Stomach (tissue), 4 donors: ENCODE measurements around the gene KIR3DL1.
"Not testable (repeated sequence)": the region's sequence is repeated elsewhere in the genome, so short reads cannot be mapped to it uniquely, and the experiment has no call there.

Source experiments
- EP300 ChIP-seq: sonication (generic); formaldehyde crosslinking; IDR thresholded peaks from one replicate; pipeline ENCODE4 v1.6.1; 2017; ENCODE audit warnings: antibody characterized with exemption
- POLR2AphosphoS5 ChIP-seq, 3 donors: sonication (generic); formaldehyde crosslinking; IDR thresholded peaks; one replicate each; pipeline ENCODE4 v1.6.1; 2016; ENCODE audit warnings: antibody characterized with exemption in 3 of 3

DNA sequence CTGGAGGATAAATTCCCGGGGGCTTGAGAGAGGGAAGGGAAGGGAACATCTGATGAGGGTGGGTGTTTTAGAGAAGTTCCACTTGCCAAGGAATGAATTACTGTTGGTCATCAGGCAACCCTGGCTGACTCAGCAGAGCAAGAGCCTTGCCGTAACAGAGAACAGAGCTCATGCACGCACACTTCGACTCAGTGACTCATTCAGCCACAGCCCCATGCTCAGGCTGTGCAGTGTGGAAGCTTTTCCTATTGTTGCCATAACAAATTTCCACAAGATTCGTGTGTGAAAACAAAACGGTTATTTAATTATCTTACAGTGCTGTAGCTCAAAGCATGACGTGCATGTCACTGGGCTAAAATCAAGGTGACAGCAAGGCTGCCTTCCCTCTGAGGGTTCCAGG is 43.2 kb downstream of the KIR3DL1 start:
- not testable (repeated sequence) for TF ChIP-seq POLR2AphosphoS5 (IDR thresholded peaks at IDR 0.05); EP300
